ENCODE measurements around the gene GRIN1. TPM values are rescaled to one million over a fixed set of nuclear protein-coding genes. Genes with fewer than 3 reads are reported as not detected.

The GRIN1 gene
- total RNA-seq, 1 donor = not detected

DNA sequence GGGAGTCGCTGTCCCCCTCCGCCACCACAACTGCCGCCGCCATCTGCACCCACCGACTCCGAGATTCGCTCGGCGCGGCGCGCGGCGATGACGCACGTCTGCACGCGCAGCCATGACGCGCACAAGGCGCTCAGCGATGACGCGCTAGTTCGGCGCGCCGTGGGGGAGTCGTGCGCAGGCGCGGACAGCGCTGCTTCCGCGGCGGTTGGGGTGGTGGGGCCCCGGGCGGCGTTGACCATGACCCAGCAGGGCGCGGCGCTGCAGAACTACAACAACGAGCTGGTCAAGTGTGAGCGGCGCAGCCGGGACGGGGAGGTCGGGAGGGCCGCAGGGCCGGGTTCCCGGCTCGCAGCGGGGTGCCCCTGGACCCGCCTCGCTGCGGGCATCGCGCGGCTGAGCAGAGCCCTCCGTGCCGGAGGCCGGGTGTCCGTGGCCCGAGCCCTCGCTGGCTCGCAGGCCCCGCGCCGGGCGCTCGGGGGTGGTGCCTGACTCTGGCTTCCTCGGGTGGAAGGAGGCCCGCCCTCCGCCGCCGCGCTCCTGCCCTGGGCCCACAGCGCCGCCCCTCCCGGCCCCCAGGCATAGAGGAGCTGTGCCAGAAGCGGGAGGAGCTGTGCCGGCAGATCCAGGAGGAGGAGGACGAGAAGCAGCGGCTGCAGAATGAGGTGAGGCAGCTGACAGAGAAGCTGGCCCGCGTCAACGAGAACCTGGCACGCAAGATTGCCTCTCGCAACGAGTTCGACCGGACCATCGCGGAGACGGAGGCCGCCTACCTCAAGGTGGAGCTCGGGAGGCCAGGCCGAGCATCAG is 49.7 kb downstream of the GRIN1 start, which contains the start of the genes ANAPC2 and SSNA1:
Gene ANAPC2, minus strand, starts transcription at position 71 of the 807 bp plus-strand sequence. Its CDS starts 28 bp downstream, at position 43.
Gene SSNA1, plus strand, starts transcription at position 187 of the 807 bp plus-strand sequence. Its CDS starts 51 bp downstream, at position 238.
- DNase-seq (ENCODE audit: low read depth) = peak; percentile 93
- TF ChIP-seq, protein P1, sequence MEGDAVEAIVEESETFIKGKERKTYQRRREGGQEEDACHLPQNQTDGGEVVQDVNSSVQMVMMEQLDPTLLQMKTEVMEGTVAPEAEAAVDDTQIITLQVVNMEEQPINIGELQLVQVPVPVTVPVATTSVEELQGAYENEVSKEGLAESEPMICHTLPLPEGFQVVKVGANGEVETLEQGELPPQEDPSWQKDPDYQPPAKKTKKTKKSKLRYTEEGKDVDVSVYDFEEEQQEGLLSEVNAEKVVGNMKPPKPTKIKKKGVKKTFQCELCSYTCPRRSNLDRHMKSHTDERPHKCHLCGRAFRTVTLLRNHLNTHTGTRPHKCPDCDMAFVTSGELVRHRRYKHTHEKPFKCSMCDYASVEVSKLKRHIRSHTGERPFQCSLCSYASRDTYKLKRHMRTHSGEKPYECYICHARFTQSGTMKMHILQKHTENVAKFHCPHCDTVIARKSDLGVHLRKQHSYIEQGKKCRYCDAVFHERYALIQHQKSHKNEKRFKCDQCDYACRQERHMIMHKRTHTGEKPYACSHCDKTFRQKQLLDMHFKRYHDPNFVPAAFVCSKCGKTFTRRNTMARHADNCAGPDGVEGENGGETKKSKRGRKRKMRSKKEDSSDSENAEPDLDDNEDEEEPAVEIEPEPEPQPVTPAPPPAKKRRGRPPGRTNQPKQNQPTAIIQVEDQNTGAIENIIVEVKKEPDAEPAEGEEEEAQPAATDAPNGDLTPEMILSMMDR (IDR thresholded peaks at IDR 0.05; ENCODE audit: insufficient read depth, low read length) = peak; percentile 56
- peak within 1 kb of the TSS; percentile 96 for H3K4me3 ChIP-seq (ENCODE audit: low read depth, low read length)

DNA sequence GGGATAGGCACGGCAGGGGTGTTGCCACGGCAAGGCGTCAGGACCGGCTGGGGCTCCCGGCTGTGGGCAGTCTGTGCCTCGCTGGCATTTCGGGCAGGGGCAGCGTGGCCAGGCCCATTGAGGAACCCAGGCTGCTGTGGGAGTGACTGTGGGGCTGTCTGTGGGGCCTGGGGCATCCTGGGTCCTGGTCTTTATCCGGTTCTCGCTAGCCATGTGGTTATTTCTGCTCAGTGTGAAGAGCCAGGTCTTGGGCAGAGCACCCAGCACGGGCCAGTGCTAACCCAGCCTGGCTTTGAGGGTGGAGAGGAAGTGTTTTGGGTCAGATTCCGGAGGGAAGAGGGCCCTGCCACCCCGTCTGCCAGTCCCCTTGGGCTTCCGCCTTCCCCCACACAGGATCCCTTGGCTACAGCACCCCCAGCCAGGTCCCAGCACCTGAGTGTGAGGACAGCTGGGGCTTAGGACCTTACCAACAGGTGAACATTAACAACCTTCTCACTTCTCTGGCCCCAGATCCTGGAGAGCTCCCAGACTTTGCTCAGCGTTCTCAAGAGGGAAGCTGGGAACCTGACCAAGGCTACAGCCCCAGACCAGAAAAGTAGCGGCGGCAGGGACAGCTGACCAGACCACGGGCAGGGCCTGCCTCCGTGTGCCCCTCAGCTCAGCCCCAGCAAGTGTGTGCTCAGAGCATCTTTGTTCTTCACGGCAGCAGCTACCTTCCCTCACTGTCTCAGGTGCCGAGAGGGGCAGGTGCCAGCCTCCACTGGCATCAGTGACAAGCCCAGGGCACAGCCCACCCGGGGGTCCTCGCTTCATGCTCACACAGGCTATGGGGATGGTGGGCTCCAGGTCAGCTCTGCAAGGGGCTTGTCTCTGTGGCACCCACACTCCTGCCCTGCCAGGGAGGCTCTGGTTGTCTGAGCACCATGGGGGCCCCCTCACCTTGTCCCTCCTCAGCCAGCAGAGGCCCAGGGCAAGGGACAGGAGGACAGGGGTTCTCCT is 50.6 kb downstream of the GRIN1 start:
- DNase-seq (ENCODE audit: low read depth) = no peak
- TF ChIP-seq, protein P1 (IDR thresholded peaks at IDR 0.05; ENCODE audit: insufficient read depth, low read length) = no peak
- peak overlapping the region; percentile 96 for H3K4me3 ChIP-seq (ENCODE audit: low read depth, low read length)

DNA sequence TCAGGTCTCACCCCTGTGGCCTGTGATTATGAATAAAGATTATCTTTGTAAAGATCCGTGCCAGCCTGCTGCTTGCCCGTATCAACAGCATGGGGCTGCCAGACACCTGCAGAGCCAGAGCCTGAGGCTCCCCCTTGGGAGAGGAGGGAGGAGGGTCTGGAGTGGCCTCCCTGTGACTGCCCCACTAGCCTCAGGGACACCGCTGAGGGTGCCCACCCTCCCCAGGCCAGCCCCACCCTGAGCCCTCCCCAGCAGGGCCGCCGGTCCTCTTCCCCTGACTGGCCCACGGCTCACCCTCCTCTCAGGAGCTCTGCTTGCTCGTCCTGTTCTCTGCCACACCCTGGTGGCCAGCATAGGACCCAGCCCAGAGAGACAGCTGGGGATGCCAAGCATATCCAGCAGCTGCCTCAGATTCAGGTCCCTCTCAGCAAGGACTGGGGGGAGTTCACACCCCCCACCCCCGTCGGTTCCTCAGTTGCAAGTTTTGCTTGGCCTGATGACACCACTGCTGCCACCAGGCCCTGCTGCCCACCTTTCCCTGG is 51.4 kb downstream of the GRIN1 start:
- H3K4me3 ChIP-seq (ENCODE audit: low read depth, low read length) = peak overlapping the region; percentile 96
- no peak for DNase-seq (ENCODE audit: low read depth)
- TF ChIP-seq, protein P1 (IDR thresholded peaks at IDR 0.05; ENCODE audit: insufficient read depth, low read length) = no peak

DNA sequence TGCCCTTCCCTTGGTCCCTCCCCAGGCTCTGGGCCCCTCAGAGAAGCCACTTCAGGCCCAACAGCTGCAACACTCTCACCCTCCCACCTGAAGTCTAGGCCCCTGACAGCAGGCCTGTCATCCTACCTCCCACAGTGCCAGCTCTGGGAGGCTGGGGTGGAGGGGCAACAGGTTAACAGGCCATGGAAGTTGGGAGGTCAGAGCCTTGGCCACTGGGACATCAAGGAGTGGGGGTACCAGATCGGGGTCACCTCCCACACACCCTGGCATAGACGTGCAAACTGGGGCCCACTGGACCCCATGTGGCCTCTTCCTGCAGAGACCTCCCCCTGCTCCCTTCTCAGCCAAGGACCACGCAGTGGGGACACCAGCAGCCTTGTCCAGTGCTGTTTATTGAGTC is 52.3 kb downstream of the GRIN1 start:
- DNase-seq (ENCODE audit: low read depth) = no peak
- TF ChIP-seq, protein P1 (IDR thresholded peaks at IDR 0.05; ENCODE audit: insufficient read depth, low read length) = no peak
- H3K4me3 ChIP-seq (ENCODE audit: low read depth, low read length) = no peak overlapping the region

DNA sequence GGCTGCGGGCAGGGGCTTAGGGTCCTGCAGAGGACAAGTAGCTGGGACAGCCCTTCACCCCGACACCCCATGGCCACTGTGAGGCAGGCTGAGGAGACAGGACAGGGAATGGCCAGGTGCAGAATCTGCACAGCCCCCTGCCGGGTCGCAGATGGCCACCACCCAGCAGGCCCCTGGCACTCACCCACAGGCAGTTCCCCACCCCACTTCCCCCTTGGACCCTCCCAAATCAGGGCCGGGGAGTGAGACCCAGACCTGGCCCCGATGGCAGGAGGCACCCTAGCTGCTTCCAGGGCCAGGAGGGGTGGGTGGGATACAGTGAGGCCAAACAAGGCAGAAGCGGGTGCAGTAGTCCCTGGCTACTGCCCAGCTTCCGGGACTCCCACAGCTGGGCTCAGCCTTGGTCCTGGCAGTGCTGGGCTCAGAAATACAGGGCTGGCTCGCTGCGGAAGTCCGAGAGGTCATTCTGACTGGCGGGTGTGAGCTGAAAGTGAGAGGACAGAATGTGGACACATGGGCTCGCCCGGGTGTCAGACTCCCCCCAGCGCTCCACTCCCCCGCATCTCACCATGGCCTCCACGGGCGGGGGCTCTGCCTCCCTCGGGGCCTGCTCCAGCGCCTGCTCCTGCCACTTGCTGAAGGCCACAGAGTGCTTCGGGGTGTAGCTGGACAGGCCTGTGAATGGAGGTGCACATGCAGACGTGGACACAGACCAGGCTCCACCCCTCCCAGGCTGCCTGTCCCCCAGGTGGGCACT is 52.9 kb downstream of the GRIN1 start:
- no peak for DNase-seq (ENCODE audit: low read depth)
- H3K4me3 ChIP-seq (ENCODE audit: low read depth, low read length) = no peak overlapping the region
- TF ChIP-seq, protein P1 (IDR thresholded peaks at IDR 0.05; ENCODE audit: insufficient read depth, low read length) = no peak

DNA sequence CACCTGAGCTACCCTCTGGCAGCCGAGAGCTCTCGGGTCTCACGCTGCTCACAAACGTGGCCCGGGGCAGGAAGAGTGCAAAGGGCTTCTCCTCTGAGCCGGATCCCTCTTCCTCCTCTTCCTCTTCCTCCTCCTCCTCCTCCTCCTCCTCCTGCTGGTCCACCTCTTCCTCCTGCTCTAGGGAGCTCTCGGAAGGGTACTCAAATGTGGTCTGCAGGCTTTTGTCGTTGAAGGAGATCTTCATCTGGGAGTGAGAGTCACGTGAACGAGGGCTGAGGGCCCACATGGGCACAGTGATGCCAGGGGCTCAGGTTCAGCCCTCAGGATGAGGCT is 53.5 kb downstream of the GRIN1 start:
- H3K4me3 ChIP-seq (ENCODE audit: low read depth, low read length) = no peak overlapping the region
- TF ChIP-seq, protein P1 (IDR thresholded peaks at IDR 0.05; ENCODE audit: insufficient read depth, low read length) = no peak
- DNase-seq (ENCODE audit: low read depth) = no peak
